ENCODE data around the gene CMPK1.

DNA sequence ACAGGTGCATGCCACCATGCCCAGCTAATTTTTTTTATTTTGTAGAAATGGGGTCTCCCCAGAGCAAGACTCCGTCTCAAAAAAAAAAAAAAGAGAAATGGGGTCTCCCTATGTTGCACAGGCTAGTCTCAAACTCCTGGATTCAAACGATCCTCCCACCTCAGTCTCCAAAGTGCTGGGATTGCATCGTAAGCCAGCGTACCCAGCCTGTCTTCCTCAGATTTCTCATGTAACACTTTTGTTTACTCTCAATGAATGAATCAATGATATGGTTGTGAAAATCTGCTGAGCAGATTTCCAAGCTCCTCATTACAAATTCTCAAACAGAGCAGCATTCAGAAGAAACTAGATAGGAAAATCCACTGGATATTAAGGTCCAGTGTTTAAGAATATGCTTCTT is 6.6 kb downstream of the CMPK1 start:
- no peak for TF ChIP-seq CTCF (IDR thresholded peaks at IDR 0.05; ENCODE audit: extremely low read depth in 1 of 2, insufficient read depth in 1 of 2, low read depth in 1 of 2, low read length in 2 of 2)
- TF ChIP-seq JUN (IDR thresholded peaks at IDR 0.05; ENCODE audit: borderline replicate concordance, insufficient read depth, insufficient read length, low read depth) = no peak
- TF ChIP-seq EZH2 (IDR thresholded peaks at IDR 0.05; ENCODE audit: borderline replicate concordance, low read depth, low read length, severe bottlenecking) = no peak
- TF ChIP-seq, protein P1, sequence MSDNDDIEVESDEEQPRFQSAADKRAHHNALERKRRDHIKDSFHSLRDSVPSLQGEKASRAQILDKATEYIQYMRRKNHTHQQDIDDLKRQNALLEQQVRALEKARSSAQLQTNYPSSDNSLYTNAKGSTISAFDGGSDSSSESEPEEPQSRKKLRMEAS (IDR thresholded peaks at IDR 0.05; ENCODE audit: insufficient read depth, insufficient read length) = no peak
- TF ChIP-seq POLR2A (IDR thresholded peaks at IDR 0.05; ENCODE audit: low read depth, low read length) = no peak
